A549 (cell line): ENCODE results near the gene RGSL1. TPM values are rescaled to one million over a fixed set of nuclear protein-coding genes. Genes with fewer than 3 reads are reported as not detected.

Experiments used
- ATAC-seq, 2 experiments: fragments of 200-7000 bp in 1 of 2; fragments of >200 bp in 1 of 2; cut with Nextera tagmentation in 1 of 2; cut with Tn5 transposase in 1 of 2; 3 replicates each; pipeline versions ENCODE4 v1.8.0 to v1.9.1; 2018 to 2020; ENCODE audit warnings: mild to moderate bottlenecking in 1 of 2, moderate library complexity in 1 of 2
- CTCF ChIA-PET: fragments of 300-600 bp; sonication (Branson Sonifier 250); formaldehyde crosslinking; extraction: SDS; loops from one replicate; lab custom pipeline; 2021; ENCODE audit warnings: antibody characterized with exemption, inconsistent platforms; lab: Yijun Ruan, JAX
- POLR2A ChIA-PET: fragments of 350-600 bp; formaldehyde crosslinking; extraction: SDS; loops from one replicate; lab custom pipeline; 2021; ENCODE audit warnings: antibody characterized with exemption, inconsistent platforms; lab: Yijun Ruan, JAX
- DNase-seq, 2 experiments: peaks; one replicate each; pipeline versions ENCODE4 v3.0.0 to v3.0.0-alpha.2; 2011 to 2016; ENCODE audit warnings: low read depth in 1 of 2, low spot score in 1 of 2
- FAIRE-seq: peaks from 2 replicates; lab custom pipeline; 2011; peaks lifted over from hg19 to GRCh38; lab: Jason Lieb, UNC
- H3K27ac ChIP-seq, 2 experiments: fragments of >200 bp; sonication (Bioruptor Twin); formaldehyde crosslinking; 3 replicates each; pipeline ENCODE4 v1.5.1; 2016 to 2017
- H3K4me1 ChIP-seq: fragments of >200 bp; sonication (Bioruptor Twin); formaldehyde crosslinking; 3 replicates; pipeline ENCODE4 v1.6.1; 2016
- H3K4me2 ChIP-seq: fragments of >200 bp; sonication (Bioruptor Twin); formaldehyde crosslinking; 3 replicates; pipeline ENCODE4 v1.6.1; 2016
- H3K4me3 ChIP-seq: fragments of >200 bp; sonication (Bioruptor Twin); formaldehyde crosslinking; 3 replicates; pipeline ENCODE4 v1.5.1; 2016
- H3K9me3 ChIP-seq: fragments of >200 bp; sonication (Bioruptor Twin); formaldehyde crosslinking; 3 replicates; pipeline ENCODE4 v1.6.1; 2016
- E2F6 ChIP-seq: IDR thresholded peaks from 2 replicates; pipeline ENCODE4 v1.6.1; 2012; ENCODE audit warnings: low read depth, borderline replicate concordance
- ESRRA ChIP-seq: fragments of 150-350 bp; IDR thresholded peaks from 2 replicates; pipeline ENCODE4 v1.6.1; 2014; ENCODE audit warnings: mild to moderate bottlenecking, low read length, borderline replicate concordance
- FOXS1 ChIP-seq: fragments of 250-450 bp; sonication (Bioruptor Pico); IDR thresholded peaks from 2 replicates; pipeline ENCODE4 v1.5.0; 2020; ENCODE audit warnings: mild to moderate bottlenecking, moderate library complexity
- HEYL ChIP-seq: fragments of 250-450 bp; sonication (Bioruptor Pico); IDR thresholded peaks from 2 replicates; pipeline ENCODE4 v1.8.0; 2021; ENCODE audit warnings: mild to moderate bottlenecking, moderate library complexity
- HOXA7 ChIP-seq: fragments of 250-450 bp; sonication (Bioruptor Pico); IDR thresholded peaks from 2 replicates; pipeline ENCODE4 v1.5.0; 2020; ENCODE audit warnings: mild to moderate bottlenecking, moderate library complexity
- MAFK ChIP-seq: fragments of 450-650 bp; IDR thresholded peaks from 2 replicates; pipeline ENCODE4 v1.6.1; 2014; ENCODE audit not compliant: partially characterized antibody
- NFE2L2 ChIP-seq: fragments of 150-350 bp; conservative IDR thresholded peaks from 2 replicates; pipeline ENCODE4 v1.6.1; 2014; ENCODE audit warnings: low read length
- NPAS2 ChIP-seq: fragments of 250-450 bp; sonication (Bioruptor Pico); IDR thresholded peaks from 2 replicates; pipeline ENCODE4 v1.8.0; 2022; ENCODE audit warnings: mild to moderate bottlenecking, moderate library complexity, borderline replicate concordance
- POLR2A ChIP-seq: IDR thresholded peaks from 2 replicates; pipeline ENCODE4 v1.6.1; 2012; ENCODE audit warnings: mild to moderate bottlenecking, low read length
- RARB ChIP-seq: fragments of 250-450 bp; sonication (Bioruptor Pico); IDR thresholded peaks from 2 replicates; pipeline ENCODE4 v1.8.0; 2021; ENCODE audit warnings: mild to moderate bottlenecking, moderate library complexity
- RCOR1 ChIP-seq: fragments of 150-350 bp; IDR thresholded peaks from 2 replicates; pipeline ENCODE4 v1.6.1; 2014; ENCODE audit warnings: antibody characterized with exemption, low read length, low read depth
- RNF2 ChIP-seq: fragments of 200-600 bp; sonication (generic); IDR thresholded peaks from 2 replicates; pipeline ENCODE4 v1.6.1; 2016; ENCODE audit warnings: low read depth, mild to moderate bottlenecking, antibody characterized with exemption, moderate library complexity, borderline replicate concordance
- SREBF2 ChIP-seq: fragments of 450-650 bp; IDR thresholded peaks from 2 replicates; pipeline ENCODE4 v1.6.1; 2014; ENCODE audit warnings: mild to moderate bottlenecking, moderate library complexity
- ZSCAN20 ChIP-seq: fragments of 250-450 bp; sonication (Bioruptor Pico); IDR thresholded peaks from 2 replicates; pipeline ENCODE4 v1.8.0; 2022; ENCODE audit warnings: mild to moderate bottlenecking, moderate library complexity
- WGBS: methylation state at CpG from one replicate; pipeline ENCODE4 v1.1.6; 2017; ENCODE audit errors: missing lambda C conversion rate; 5-methylcytosine and 5-hydroxymethylcytosine counted together
- polyA plus RNA-seq, 4 experiments: library from polyadenylated mRNA; depleted of rRNA in 3 of 4; stranded (reverse); fragments of >200 nt; fragmentation: RNase III in 1 of 4; extraction: RNeasy Plus Mini Kit Qiagen cat#74134 plus additional on column Dnase treatment in 1 of 4; gene quantifications; 2 replicates in 3 of 4; 3 replicates in 1 of 4; pipeline ENCODE4 v1.2.3, GENCODE V29; 2011 to 2017
- TF ChIP-seq, protein P1 (sequence below): IDR thresholded peaks from 2 replicates; pipeline ENCODE4 v1.6.1; 2012
- TF ChIP-seq, protein P2 (sequence below): fragments of >200 bp; sonication (Bioruptor Twin); formaldehyde crosslinking; IDR thresholded peaks from 3 replicates; pipeline ENCODE4 v1.6.1; 2016
- TF ChIP-seq, protein P3 (sequence below): fragments of >200 bp; sonication (Bioruptor Twin); formaldehyde crosslinking; IDR thresholded peaks from 3 replicates; pipeline ENCODE4 v1.5.1; 2016
- TF ChIP-seq, protein P4 (sequence below): fragments of 450-650 bp; IDR thresholded peaks from 2 replicates; pipeline ENCODE4 v1.6.1; 2014; ENCODE audit warnings: antibody characterized with exemption
- TF ChIP-seq, protein P5 (sequence below): fragments of 200-600 bp; sonication (generic); IDR thresholded peaks from 2 replicates; pipeline ENCODE4 v1.6.1; 2016; ENCODE audit warnings: antibody characterized with exemption, mild to moderate bottlenecking, moderate library complexity

RGSL1 gene
- polyA plus RNA-seq, 2 of the 4 experiments (the other 2 are of a cell fraction): not detected

DNA sequence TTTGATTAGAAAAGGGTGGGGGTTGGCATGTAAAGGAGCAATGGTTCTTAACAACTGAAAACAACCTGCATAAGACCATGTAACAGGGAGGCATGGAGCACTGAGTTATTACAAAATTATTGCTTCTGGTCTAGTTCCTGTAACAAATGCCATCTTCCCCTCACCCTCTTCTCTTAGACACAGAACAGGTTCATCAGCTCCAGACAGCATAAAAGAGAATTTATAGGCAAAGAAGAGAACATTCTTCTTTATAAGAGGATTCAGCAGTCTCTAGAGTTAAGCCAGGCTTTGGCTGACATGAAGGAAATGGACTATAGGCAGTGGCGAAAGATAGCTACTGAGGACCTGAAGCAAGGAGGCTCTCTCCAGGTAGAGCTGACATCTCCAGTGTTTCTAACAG is 38.9 kb downstream of the RGSL1 start:
- POLR2A ChIA-PET: no interaction called here
- DNase-seq: no peak
- Histone ChIP-seq H3K4me3 (no peak overlapping the region), H3K27ac (no peak overlapping the region), H3K4me1 (no peaks in the 10 kb centered on the region), H3K4me2 (no peak overlapping the region), H3K9me3 (no peaks in the 10 kb centered on the region)
- CTCF ChIA-PET: interaction anchor here (0.6 kb wide), 1 partner anchor 13 kb away, joined by 4 read pairs; no protein-coding TSS in a partner anchor
- FAIRE-seq: no peak
- TF ChIP-seq RCOR1: no peak
- TF ChIP-seq MAFK: no peak
- TF ChIP-seq, protein P1, sequence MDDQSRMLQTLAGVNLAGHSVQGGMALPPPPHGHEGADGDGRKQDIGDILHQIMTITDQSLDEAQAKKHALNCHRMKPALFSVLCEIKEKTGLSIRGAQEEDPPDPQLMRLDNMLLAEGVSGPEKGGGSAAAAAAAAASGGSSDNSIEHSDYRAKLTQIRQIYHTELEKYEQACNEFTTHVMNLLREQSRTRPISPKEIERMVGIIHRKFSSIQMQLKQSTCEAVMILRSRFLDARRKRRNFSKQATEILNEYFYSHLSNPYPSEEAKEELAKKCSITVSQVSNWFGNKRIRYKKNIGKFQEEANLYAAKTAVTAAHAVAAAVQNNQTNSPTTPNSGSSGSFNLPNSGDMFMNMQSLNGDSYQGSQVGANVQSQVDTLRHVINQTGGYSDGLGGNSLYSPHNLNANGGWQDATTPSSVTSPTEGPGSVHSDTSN: no peak
- no peak for TF ChIP-seq HOXA7 (CRISPR knock-in tag)
- no peak for TF ChIP-seq NFE2L2
- TF ChIP-seq, protein P2, sequence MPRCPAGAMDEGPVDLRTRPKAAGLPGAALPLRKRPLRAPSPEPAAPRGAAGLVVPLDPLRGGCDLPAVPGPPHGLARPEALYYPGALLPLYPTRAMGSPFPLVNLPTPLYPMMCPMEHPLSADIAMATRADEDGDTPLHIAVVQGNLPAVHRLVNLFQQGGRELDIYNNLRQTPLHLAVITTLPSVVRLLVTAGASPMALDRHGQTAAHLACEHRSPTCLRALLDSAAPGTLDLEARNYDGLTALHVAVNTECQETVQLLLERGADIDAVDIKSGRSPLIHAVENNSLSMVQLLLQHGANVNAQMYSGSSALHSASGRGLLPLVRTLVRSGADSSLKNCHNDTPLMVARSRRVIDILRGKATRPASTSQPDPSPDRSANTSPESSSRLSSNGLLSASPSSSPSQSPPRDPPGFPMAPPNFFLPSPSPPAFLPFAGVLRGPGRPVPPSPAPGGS: no peak
- TF ChIP-seq, protein P3, sequence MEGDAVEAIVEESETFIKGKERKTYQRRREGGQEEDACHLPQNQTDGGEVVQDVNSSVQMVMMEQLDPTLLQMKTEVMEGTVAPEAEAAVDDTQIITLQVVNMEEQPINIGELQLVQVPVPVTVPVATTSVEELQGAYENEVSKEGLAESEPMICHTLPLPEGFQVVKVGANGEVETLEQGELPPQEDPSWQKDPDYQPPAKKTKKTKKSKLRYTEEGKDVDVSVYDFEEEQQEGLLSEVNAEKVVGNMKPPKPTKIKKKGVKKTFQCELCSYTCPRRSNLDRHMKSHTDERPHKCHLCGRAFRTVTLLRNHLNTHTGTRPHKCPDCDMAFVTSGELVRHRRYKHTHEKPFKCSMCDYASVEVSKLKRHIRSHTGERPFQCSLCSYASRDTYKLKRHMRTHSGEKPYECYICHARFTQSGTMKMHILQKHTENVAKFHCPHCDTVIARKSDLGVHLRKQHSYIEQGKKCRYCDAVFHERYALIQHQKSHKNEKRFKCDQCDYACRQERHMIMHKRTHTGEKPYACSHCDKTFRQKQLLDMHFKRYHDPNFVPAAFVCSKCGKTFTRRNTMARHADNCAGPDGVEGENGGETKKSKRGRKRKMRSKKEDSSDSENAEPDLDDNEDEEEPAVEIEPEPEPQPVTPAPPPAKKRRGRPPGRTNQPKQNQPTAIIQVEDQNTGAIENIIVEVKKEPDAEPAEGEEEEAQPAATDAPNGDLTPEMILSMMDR: no peak
- TF ChIP-seq E2F6: no peak
- no peak for ATAC-seq
- 94% methylated on average over 1 of the region's 1 CpG for WGBS

DNA sequence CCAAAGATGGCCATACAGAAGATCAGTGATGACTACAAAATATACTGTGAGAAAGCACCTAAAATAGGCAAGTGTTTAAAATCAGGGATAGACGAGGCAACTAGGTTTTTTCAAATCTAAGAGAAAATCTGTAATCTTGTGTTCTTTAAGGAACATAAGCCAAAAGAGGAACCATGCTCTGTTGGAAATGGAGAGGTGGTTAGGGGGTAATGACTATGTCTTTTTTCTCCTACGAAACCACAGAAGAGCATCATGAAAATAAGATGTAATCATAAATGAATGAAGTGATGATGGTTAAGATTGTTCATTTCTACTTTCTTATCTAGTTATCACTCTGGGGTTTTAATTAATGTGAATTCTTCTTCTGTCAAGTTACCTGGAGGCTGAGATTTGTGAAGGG is 43.1 kb downstream of the RGSL1 start:
- H3K27ac ChIP-seq: no peak overlapping the region
- H3K4me1 ChIP-seq: no peaks in the 10 kb centered on the region
- H3K4me2 ChIP-seq: no peak overlapping the region
- H3K4me3 ChIP-seq: no peak overlapping the region
- H3K9me3 ChIP-seq: no peaks in the 10 kb centered on the region
- ChIA-PET CTCF (no interaction called here), POLR2A (no interaction called here)
- no peak for TF ChIP-seq RARB
- no peak for TF ChIP-seq FOXS1 (CRISPR knock-in tag)
- TF ChIP-seq NPAS2 (CRISPR knock-in tag): no peak
- TF ChIP-seq HEYL: no peak
- no peak for TF ChIP-seq MAFK
- no peak for TF ChIP-seq ESRRA
- no peak for TF ChIP-seq RNF2
- no peak for TF ChIP-seq HOXA7 (CRISPR knock-in tag)
- TF ChIP-seq ZSCAN20 (CRISPR knock-in tag): no peak
- TF ChIP-seq, protein P4, sequence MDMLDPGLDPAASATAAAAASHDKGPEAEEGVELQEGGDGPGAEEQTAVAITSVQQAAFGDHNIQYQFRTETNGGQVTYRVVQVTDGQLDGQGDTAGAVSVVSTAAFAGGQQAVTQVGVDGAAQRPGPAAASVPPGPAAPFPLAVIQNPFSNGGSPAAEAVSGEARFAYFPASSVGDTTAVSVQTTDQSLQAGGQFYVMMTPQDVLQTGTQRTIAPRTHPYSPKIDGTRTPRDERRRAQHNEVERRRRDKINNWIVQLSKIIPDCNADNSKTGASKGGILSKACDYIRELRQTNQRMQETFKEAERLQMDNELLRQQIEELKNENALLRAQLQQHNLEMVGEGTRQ: no peak
- no peak for TF ChIP-seq SREBF2
- TF ChIP-seq, protein P5, sequence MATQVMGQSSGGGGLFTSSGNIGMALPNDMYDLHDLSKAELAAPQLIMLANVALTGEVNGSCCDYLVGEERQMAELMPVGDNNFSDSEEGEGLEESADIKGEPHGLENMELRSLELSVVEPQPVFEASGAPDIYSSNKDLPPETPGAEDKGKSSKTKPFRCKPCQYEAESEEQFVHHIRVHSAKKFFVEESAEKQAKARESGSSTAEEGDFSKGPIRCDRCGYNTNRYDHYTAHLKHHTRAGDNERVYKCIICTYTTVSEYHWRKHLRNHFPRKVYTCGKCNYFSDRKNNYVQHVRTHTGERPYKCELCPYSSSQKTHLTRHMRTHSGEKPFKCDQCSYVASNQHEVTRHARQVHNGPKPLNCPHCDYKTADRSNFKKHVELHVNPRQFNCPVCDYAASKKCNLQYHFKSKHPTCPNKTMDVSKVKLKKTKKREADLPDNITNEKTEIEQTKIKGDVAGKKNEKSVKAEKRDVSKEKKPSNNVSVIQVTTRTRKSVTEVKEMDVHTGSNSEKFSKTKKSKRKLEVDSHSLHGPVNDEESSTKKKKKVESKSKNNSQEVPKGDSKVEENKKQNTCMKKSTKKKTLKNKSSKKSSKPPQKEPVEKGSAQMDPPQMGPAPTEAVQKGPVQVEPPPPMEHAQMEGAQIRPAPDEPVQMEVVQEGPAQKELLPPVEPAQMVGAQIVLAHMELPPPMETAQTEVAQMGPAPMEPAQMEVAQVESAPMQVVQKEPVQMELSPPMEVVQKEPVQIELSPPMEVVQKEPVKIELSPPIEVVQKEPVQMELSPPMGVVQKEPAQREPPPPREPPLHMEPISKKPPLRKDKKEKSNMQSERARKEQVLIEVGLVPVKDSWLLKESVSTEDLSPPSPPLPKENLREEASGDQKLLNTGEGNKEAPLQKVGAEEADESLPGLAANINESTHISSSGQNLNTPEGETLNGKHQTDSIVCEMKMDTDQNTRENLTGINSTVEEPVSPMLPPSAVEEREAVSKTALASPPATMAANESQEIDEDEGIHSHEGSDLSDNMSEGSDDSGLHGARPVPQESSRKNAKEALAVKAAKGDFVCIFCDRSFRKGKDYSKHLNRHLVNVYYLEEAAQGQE: no peak
- no peak for TF ChIP-seq POLR2A
- no peak for FAIRE-seq
- no peak for DNase-seq
- no peak for ATAC-seq
- WGBS: 11% methylated on average over 2 of the region's 2 CpGs
